CD4-positive, alpha-beta T cell treated with Interleukin-17A for 4 hours (primary cell): ENCODE data around the gene SSBP3.

Source experiments
- DNase-seq: peaks from one replicate; pipeline ENCODE4 v3.0.0-alpha.2; 2020; ENCODE audit warnings: mixed read lengths

Gene SSBP3

GRCh38 chr1:54371038-54371941 lies 34.9 kb downstream of the SSBP3 start:
- no peak for DNase-seq

GRCh38 chr1:54370287-54370989 lies 35.8 kb downstream of the SSBP3 start:
- DNase-seq, result no peak

GRCh38 chr1:54367613-54368012 lies 38.6 kb downstream of the SSBP3 start:
- DNase-seq, result no peak

- no peak for DNase-seq
These were observed 40.3 kb downstream of the SSBP3 start for GRCh38 chr1:54365847-54366246.

GRCh38 chr1:54365398-54365797 lies 40.8 kb downstream of the SSBP3 start:
- no peak for DNase-seq

- no peak for DNase-seq
These were observed 41.2 kb downstream of the SSBP3 start for GRCh38 chr1:54364995-54365394.

- no peak for DNase-seq
These were observed 41.6 kb downstream of the SSBP3 start for GRCh38 chr1:54364582-54364981.

- DNase-seq, result no peak
These were observed 42.3 kb downstream of the SSBP3 start for GRCh38 chr1:54363925-54364324.

GRCh38 chr1:54362881-54363340 lies 43.3 kb downstream of the SSBP3 start:
- DNase-seq, result no peak

- DNase-seq, result no peak
These were observed 44.9 kb downstream of the SSBP3 start for GRCh38 chr1:54361342-54361741.

GRCh38 chr1:54360165-54361005 lies 45.8 kb downstream of the SSBP3 start:
- DNase-seq, result no peak

GRCh38 chr1:54359393-54360162 lies 46.6 kb downstream of the SSBP3 start:
- DNase-seq, result no peak

- no peak for DNase-seq
These were observed 47.6 kb downstream of the SSBP3 start for GRCh38 chr1:54358503-54359168.

- DNase-seq, result no peak
These were observed 48.2 kb downstream of the SSBP3 start for GRCh38 chr1:54357967-54358366.

GRCh38 chr1:54356680-54357147 lies 49.5 kb downstream of the SSBP3 start:
- DNase-seq, result peak; percentile 50

GRCh38 chr1:54355931-54356679 lies 50.1 kb downstream of the SSBP3 start:
- DNase-seq, result peak; percentile 48

GRCh38 chr1:54354899-54355298 lies 51.3 kb downstream of the SSBP3 start:
- no peak for DNase-seq

GRCh38 chr1:54353959-54354358 lies 52.2 kb downstream of the SSBP3 start:
- no peak for DNase-seq

GRCh38 chr1:54352755-54353154 lies 53.4 kb downstream of the SSBP3 start:
- no peak for DNase-seq

GRCh38 chr1:54350360-54350759 lies 55.8 kb downstream of the SSBP3 start:
- DNase-seq, result no peak

GRCh38 chr1:54348700-54349021 lies 57.5 kb downstream of the SSBP3 start:
- DNase-seq, result no peak
